ENCODE measurements around the gene E2F6. TPM values are rescaled to one million over a fixed set of nuclear protein-coding genes. Genes with fewer than 3 reads are reported as not detected.
"Not testable (repeated sequence)": the region's sequence is repeated elsewhere in the genome, so short reads cannot be mapped to it uniquely, and the experiment has no call there.

Gene E2F6
- total RNA-seq, 1 donor from 2014 or later: 10.9 TPM

GRCh38 chr2:11416186-11416585 lies 49.8 kb downstream of the E2F6 start:
- intact Hi-C loops (cut with micrococcal nuclease): no loop called here

GRCh38 chr2:11414372-11415124 lies 51.4 kb downstream of the E2F6 start:
- intact Hi-C loops (cut with micrococcal nuclease): no loop called here

- intact Hi-C loops (cut with micrococcal nuclease): no loop called here
Observed at GRCh38 chr2:11412449-11412810, 53.5 kb downstream of the E2F6 start.

- intact Hi-C loops (cut with micrococcal nuclease): no loop called here
Observed at GRCh38 chr2:11411768-11412448, 54.1 kb downstream of the E2F6 start.

GRCh38 chr2:11411244-11411643 lies 54.7 kb downstream of the E2F6 start:
- intact Hi-C loops (cut with micrococcal nuclease): no loop called here

- intact Hi-C loops (cut with micrococcal nuclease): no loop called here
Observed at GRCh38 chr2:11410101-11410500, 55.9 kb downstream of the E2F6 start.

GRCh38 chr2:11409572-11409959 lies 56.4 kb downstream of the E2F6 start:
- intact Hi-C loops (cut with micrococcal nuclease): no loop called here

- intact Hi-C loops (cut with micrococcal nuclease): no loop called here
Observed at GRCh38 chr2:11408959-11409571, 56.9 kb downstream of the E2F6 start.

- intact Hi-C loops (cut with micrococcal nuclease): no loop called here
Observed at GRCh38 chr2:11407413-11407812, 58.5 kb downstream of the E2F6 start.

- intact Hi-C loops (cut with micrococcal nuclease): no loop called here
Observed at GRCh38 chr2:11406958-11407381, 59.0 kb downstream of the E2F6 start.

GRCh38 chr2:11406267-11406957 lies 59.5 kb downstream of the E2F6 start:
- intact Hi-C loops (cut with micrococcal nuclease): no loop called here

GRCh38 chr2:11405599-11406266 lies 60.2 kb downstream of the E2F6 start:
- intact Hi-C loops (cut with micrococcal nuclease): no loop called here

GRCh38 chr2:11405074-11405406 lies 60.9 kb downstream of the E2F6 start:
- intact Hi-C loops (cut with micrococcal nuclease): not testable (repeated sequence)

GRCh38 chr2:11404376-11405073 lies 61.4 kb downstream of the E2F6 start:
- intact Hi-C loops (cut with micrococcal nuclease): no loop called here

- intact Hi-C loops (cut with micrococcal nuclease): no loop called here
Observed at GRCh38 chr2:11402436-11402835, 63.5 kb downstream of the E2F6 start.

GRCh38 chr2:11399438-11399762 lies 66.6 kb downstream of the E2F6 start:
- intact Hi-C loops (cut with micrococcal nuclease): no loop called here

GRCh38 chr2:11398750-11399437 lies 67.1 kb downstream of the E2F6 start:
- intact Hi-C loops (cut with micrococcal nuclease): no loop called here

GRCh38 chr2:11397513-11397912 lies 68.4 kb downstream of the E2F6 start:
- intact Hi-C loops (cut with micrococcal nuclease): no loop called here

GRCh38 chr2:11396467-11397445 lies 69.2 kb downstream of the E2F6 start:
- intact Hi-C loops (cut with micrococcal nuclease): no loop called here

Measured in T-helper 2 cell treated with Interferon-gamma antibody and Interleukin-4, amounts not matched to agents 100 ng/mL and 5 ng/mL, for 36 hours (primary cell).